GM12873 (cell line): ENCODE data around the gene CFAP92.

ENCODE experiments used
- CTCF ChIP-seq: IDR thresholded peaks from 2 replicates; pipeline ENCODE4 v1.5.1; 2012; ENCODE audit warnings: low read depth, mild to moderate bottlenecking, moderate library complexity, low read length, control low read depth; ENCODE audit not compliant: insufficient read depth; ENCODE audit errors: missing control alignments

The CFAP92 gene

GRCh38 chr3:129030611-129031010 is 36.7 kb upstream of the CFAP92 start:
- TF ChIP-seq CTCF, result no peak

- no peak for TF ChIP-seq CTCF
Observed at GRCh38 chr3:129028866-129029265, 35.0 kb upstream of the CFAP92 start.

- TF ChIP-seq CTCF, result no peak
Observed at GRCh38 chr3:129027544-129027880, 33.6 kb upstream of the CFAP92 start.

- peak; percentile 69 for TF ChIP-seq CTCF
Observed at GRCh38 chr3:129026728-129027543, 33.1 kb upstream of the CFAP92 start.

- TF ChIP-seq CTCF, result no peak
Observed at GRCh38 chr3:129025691-129026435, 32.0 kb upstream of the CFAP92 start.

GRCh38 chr3:129025108-129025507 is 31.2 kb upstream of the CFAP92 start:
- TF ChIP-seq CTCF, result no peak

GRCh38 chr3:129023909-129024308 is 30.0 kb upstream of the CFAP92 start:
- peak; percentile 14 for TF ChIP-seq CTCF
